ENCODE results near the gene B3GLCT. TPM values are rescaled to one million over a fixed set of nuclear protein-coding genes. Genes with fewer than 3 reads are reported as not detected.

Gene B3GLCT
- total and polyA plus RNA-seq, 10 of the 15 experiments (the other 5 are each of a cell fraction or from before 2014, with no cell fraction given) = 0.07 to 0.89 (median 0.25) TPM

DNA sequence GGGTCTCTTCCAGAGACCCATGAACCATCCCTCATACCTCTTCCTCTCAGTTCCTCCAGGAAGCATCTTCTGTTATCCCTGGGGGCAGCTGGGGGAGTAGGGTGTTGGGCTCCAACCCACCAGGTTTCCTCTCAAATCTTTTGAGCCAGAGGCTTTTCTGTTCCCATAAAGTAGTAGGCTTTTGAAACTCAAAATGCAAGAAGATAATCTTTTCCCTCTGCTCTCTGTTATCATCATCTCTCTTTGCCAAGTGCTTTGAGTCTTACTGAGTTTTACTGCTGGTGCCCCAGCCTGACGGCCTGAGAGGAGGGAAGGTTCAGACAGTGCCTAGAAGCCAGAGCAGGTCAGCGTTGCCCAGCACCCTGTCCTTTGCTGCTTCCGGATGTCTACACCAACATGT, 157.2 kb downstream of the B3GLCT start:
- RAD21 ChIA-PET (ENCODE audit: unreplicated experiment) = no interaction called here
- CTCF ChIA-PET = no interaction called here
- H3K4me1 ChIP-seq (ENCODE audit: control insufficient read depth, insufficient read depth, low read length) = no peaks in the 10 kb centered on the region
- ATAC-seq = no peak
- FAIRE-seq = no peak
- no peak overlapping the region for H2AFZ ChIP-seq (ENCODE audit: control insufficient read depth, low read depth, low read length)
- intact Hi-C loops (cut with micrococcal nuclease; ENCODE audit: unreplicated experiment) = no loop called here
- no peak overlapping the region for H3K9ac ChIP-seq (ENCODE audit: control insufficient read depth, insufficient read depth, low read length)
- SMC1A ChIA-PET (ENCODE audit: uncharacterized antibody, unreplicated experiment) = no interaction called here
- no peaks in the 10 kb centered on the region for H3K36me3 ChIP-seq (ENCODE audit: control insufficient read depth in 2 of 2, insufficient read depth in 2 of 2, low read length in 1 of 2)
- no peak overlapping the region for H3K4me2 ChIP-seq (ENCODE audit: control insufficient read depth, insufficient read depth)
- no TSS peak for BruUV-seq (replicated peaks)
- no peak overlapping the region for H3K27ac ChIP-seq (ENCODE audit: control insufficient read depth, insufficient read depth)
- POLR2A ChIA-PET = no interaction called here
- DNase-seq (ENCODE audit: low read depth, low spot score) = no peak
- H3K9me3 ChIP-seq (replicated peaks; ENCODE audit: control insufficient read depth, insufficient read depth, low read length) = no peaks in the 10 kb centered on the region; the same call in 2 of the 3 replicates
- H3K4me3 ChIP-seq = no peak overlapping the region
- no peaks in the 10 kb centered on the region for H4K20me1 ChIP-seq (ENCODE audit: control insufficient read depth, insufficient read depth)
- no peaks in the 10 kb centered on the region for H3K79me2 ChIP-seq (ENCODE audit: control insufficient read depth, insufficient read depth, low read length)
- H3K27me3 ChIP-seq (replicated peaks in 1 of 2; ENCODE audit: control insufficient read depth in 2 of 2, insufficient read depth in 2 of 2, low read length in 1 of 2) = no peaks in the 10 kb centered on the region; a peak in 1 of 4 replicates
- 51% methylated on average over 3 of the region's 3 CpGs for WGBS (ENCODE audit: insufficient coverage, insufficient replicate concordance, low lambda C conversion rate, missing lambda C conversion rate)
- TF ChIP-seq, protein P1, sequence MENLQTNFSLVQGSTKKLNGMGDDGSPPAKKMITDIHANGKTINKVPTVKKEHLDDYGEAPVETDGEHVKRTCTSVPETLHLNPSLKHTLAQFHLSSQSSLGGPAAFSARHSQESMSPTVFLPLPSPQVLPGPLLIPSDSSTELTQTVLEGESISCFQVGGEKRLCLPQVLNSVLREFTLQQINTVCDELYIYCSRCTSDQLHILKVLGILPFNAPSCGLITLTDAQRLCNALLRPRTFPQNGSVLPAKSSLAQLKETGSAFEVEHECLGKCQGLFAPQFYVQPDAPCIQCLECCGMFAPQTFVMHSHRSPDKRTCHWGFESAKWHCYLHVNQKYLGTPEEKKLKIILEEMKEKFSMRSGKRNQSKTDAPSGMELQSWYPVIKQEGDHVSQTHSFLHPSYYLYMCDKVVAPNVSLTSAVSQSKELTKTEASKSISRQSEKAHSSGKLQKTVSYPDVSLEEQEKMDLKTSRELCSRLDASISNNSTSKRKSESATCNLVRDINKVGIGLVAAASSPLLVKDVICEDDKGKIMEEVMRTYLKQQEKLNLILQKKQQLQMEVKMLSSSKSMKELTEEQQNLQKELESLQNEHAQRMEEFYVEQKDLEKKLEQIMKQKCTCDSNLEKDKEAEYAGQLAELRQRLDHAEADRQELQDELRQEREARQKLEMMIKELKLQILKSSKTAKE (IDR thresholded peaks at IDR 0.05; ENCODE audit: low read depth, poor library complexity, severe bottlenecking) = no peak
- TF ChIP-seq EZH2 (IDR thresholded peaks at IDR 0.05; ENCODE audit: borderline replicate concordance, control insufficient read depth, low read depth, low read length) = no peak
- TF ChIP-seq, protein P2, sequence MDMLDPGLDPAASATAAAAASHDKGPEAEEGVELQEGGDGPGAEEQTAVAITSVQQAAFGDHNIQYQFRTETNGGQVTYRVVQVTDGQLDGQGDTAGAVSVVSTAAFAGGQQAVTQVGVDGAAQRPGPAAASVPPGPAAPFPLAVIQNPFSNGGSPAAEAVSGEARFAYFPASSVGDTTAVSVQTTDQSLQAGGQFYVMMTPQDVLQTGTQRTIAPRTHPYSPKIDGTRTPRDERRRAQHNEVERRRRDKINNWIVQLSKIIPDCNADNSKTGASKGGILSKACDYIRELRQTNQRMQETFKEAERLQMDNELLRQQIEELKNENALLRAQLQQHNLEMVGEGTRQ (IDR thresholded peaks at IDR 0.05; ENCODE audit: borderline replicate concordance, low read depth, low read length) = no peak
- TF ChIP-seq, protein P3, sequence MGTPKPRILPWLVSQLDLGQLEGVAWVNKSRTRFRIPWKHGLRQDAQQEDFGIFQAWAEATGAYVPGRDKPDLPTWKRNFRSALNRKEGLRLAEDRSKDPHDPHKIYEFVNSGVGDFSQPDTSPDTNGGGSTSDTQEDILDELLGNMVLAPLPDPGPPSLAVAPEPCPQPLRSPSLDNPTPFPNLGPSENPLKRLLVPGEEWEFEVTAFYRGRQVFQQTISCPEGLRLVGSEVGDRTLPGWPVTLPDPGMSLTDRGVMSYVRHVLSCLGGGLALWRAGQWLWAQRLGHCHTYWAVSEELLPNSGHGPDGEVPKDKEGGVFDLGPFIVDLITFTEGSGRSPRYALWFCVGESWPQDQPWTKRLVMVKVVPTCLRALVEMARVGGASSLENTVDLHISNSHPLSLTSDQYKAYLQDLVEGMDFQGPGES (IDR thresholded peaks at IDR 0.05) = no peak
- no peak for TF ChIP-seq MYC (IDR thresholded peaks at IDR 0.05; ENCODE audit: insufficient read depth, insufficient read length, insufficient replicate concordance, low read length, severe bottlenecking)
- TF ChIP-seq KAT2A (conservative IDR thresholded peaks at IDR 0.05; ENCODE audit: control insufficient read depth, low read depth, low read length) = no peak
- TF ChIP-seq SMAD1 (IDR thresholded peaks at IDR 0.05; ENCODE audit: low read depth, partially characterized antibody) = no peak
- TF ChIP-seq, protein P4, sequence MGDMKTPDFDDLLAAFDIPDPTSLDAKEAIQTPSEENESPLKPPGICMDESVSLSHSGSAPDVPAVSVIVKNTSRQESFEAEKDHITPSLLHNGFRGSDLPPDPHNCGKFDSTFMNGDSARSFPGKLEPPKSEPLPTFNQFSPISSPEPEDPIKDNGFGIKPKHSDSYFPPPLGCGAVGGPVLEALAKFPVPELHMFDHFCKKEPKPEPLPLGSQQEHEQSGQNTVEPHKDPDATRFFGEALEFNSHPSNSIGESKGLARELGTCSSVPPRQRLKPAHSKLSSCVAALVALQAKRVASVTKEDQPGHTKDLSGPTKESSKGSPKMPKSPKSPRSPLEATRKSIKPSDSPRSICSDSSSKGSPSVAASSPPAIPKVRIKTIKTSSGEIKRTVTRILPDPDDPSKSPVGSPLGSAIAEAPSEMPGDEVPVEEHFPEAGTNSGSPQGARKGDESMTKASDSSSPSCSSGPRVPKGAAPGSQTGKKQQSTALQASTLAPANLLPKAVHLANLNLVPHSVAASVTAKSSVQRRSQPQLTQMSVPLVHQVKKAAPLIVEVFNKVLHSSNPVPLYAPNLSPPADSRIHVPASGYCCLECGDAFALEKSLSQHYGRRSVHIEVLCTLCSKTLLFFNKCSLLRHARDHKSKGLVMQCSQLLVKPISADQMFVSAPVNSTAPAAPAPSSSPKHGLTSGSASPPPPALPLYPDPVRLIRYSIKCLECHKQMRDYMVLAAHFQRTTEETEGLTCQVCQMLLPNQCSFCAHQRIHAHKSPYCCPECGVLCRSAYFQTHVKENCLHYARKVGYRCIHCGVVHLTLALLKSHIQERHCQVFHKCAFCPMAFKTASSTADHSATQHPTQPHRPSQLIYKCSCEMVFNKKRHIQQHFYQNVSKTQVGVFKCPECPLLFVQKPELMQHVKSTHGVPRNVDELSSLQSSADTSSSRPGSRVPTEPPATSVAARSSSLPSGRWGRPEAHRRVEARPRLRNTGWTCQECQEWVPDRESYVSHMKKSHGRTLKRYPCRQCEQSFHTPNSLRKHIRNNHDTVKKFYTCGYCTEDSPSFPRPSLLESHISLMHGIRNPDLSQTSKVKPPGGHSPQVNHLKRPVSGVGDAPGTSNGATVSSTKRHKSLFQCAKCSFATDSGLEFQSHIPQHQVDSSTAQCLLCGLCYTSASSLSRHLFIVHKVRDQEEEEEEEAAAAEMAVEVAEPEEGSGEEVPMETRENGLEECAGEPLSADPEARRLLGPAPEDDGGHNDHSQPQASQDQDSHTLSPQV (IDR thresholded peaks at IDR 0.05) = no peak
- TF ChIP-seq NRF1 (conservative IDR thresholded peaks at IDR 0.05; ENCODE audit: low read depth, low read length) = no peak
- TF ChIP-seq LARP7 (IDR thresholded peaks at IDR 0.05) = no peak
- TF ChIP-seq STAT3 (IDR thresholded peaks at IDR 0.05; ENCODE audit: low read depth, low read length) = no peak
- TF ChIP-seq, protein P5, sequence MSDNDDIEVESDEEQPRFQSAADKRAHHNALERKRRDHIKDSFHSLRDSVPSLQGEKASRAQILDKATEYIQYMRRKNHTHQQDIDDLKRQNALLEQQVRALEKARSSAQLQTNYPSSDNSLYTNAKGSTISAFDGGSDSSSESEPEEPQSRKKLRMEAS (IDR thresholded peaks at IDR 0.05; ENCODE audit: low read depth, low read length) = no peak
- TF ChIP-seq STAT1 (conservative IDR thresholded peaks at IDR 0.05) = no peak
- TF ChIP-seq BACH1 (IDR thresholded peaks at IDR 0.05; ENCODE audit: borderline replicate concordance) = no peak
- no peak for TF ChIP-seq SIX5 (IDR thresholded peaks at IDR 0.05; ENCODE audit: low read depth, low read length, severe bottlenecking)
- no peak for TF ChIP-seq ESRRA (IDR thresholded peaks at IDR 0.05; ENCODE audit: low read length)
- TF ChIP-seq PAX8 (IDR thresholded peaks at IDR 0.05) = no peak
- in situ Hi-C loops (cut with MboI) = no loop called here
